Left lung (tissue), 10 donors: ENCODE measurements around the gene NDUFAF3. TPM values are rescaled to one million over a fixed set of nuclear protein-coding genes. Genes with fewer than 3 reads are reported as not detected.

ENCODE experiments used
- ATAC-seq: fragments of 200-7000 bp; cut with Tn5 transposase; one replicate; pipeline ENCODE4 v1.9.1; 2020; ENCODE audit warnings: moderate library complexity
- DNase-seq, 4 donors: peaks; one replicate each; pipeline ENCODE4 v3.0.0-alpha.2; 2013 to 2020
- H3K27ac ChIP-seq, 2 donors: fragments of 200-600 bp; sonication (generic) in 1 of 2; one replicate each; pipeline versions ENCODE4 v1.5.0 to v1.8.0; 2020 to 2021
- H3K27me3 ChIP-seq, 2 donors: fragments of 200-600 bp; sonication (generic) in 1 of 2; one replicate each; pipeline versions ENCODE4 v1.5.0 to v1.8.0; 2020 to 2021
- H3K36me3 ChIP-seq, 2 donors: fragments of 200-600 bp; sonication (generic) in 1 of 2; one replicate each; pipeline versions ENCODE4 v1.5.0 to v1.8.0; 2020 to 2021
- H3K4me1 ChIP-seq, 2 donors: fragments of 200-600 bp; one replicate each; pipeline ENCODE4 v1.8.0; 2021
- H3K4me3 ChIP-seq, 2 donors: fragments of 200-600 bp; sonication (generic) in 1 of 2; one replicate each; pipeline versions ENCODE4 v1.5.0 to v1.8.0; 2020 to 2021; ENCODE audit warnings: mild to moderate bottlenecking in 1 of 2
- H3K9me3 ChIP-seq, 2 donors: fragments of 200-600 bp; sonication (generic) in 1 of 2; one replicate each; pipeline versions ENCODE4 v1.5.0 to v1.8.0; 2020 to 2021
- intact Hi-C, 2 donors: fragments of 100-400 bp; cut with DNase I; formaldehyde crosslinking; loops; one replicate each; pipeline versions ENCODE4 v1.11.2 to v1.14.2; 2022
- polyA plus RNA-seq, 6 donors: library from polyadenylated mRNA; unstranded; fragments of 120-200 nt; gene quantifications; one replicate each; pipeline ENCODE4 v1.2.1, GENCODE V29; 2013; ENCODE audit not compliant: insufficient read length in 6 of 6
- total RNA-seq, 2 donors: library from RNA; stranded (reverse); fragmentation: NEBNext Ultra II Directional; extraction: Animal tissue kit (Norgen Biotek cat#: 25700); gene quantifications; one replicate each; pipeline ENCODE4 v1.2.1, GENCODE V29; 2021
- TF ChIP-seq, protein P1 (sequence below), 2 donors: fragments of 200-600 bp; sonication (generic) in 1 of 2; IDR thresholded peaks; one replicate each; pipeline versions ENCODE4 v1.5.0 to v1.8.0; 2021; ENCODE audit warnings: antibody characterized with exemption in 2 of 2
- donor health status: DM: no; HTN: yes; CAD: no.
- donor health status: DM: no; HTN: no; CAD: no.

Gene NDUFAF3
- total and polyA plus RNA-seq, 8 donors = 50.0 to 92.2 (median 60.8) TPM

DNA sequence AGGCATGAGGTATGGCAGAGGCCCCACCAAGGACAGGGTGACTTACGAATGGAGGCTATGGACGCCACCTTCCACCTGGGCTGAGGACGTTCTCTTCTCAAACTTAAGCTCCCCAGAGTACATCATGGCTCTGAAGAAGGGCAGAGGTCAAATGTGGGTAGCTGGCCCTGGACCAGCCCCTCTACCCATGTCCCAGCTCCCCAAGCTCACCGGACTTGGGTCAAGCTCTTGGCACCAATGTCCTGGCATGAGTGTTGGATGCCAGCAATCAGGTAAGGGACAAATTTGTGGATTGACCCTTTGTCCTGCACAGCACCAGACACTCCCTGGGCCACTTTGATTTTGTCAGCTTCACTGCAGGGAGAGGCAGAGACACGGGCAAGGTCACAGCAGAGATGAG, 2.5 kb downstream of the NDUFAF3 start:
- intact Hi-C loops = no loop called here
- no peak overlapping the region for H3K27ac ChIP-seq
- DNase-seq = no peak
- H3K36me3 ChIP-seq = peaks cover 0 to 46% of the 10 kb centered on the region in 2 donors
- H3K27me3 ChIP-seq = no peaks in the 10 kb centered on the region
- no peak overlapping the region for H3K4me3 ChIP-seq
- no peaks in the 10 kb centered on the region for H3K9me3 ChIP-seq
- peaks cover 32 to 72% of the 10 kb centered on the region in 2 donors for H3K4me1 ChIP-seq
- ATAC-seq = no peak
- TF ChIP-seq, protein P1, sequence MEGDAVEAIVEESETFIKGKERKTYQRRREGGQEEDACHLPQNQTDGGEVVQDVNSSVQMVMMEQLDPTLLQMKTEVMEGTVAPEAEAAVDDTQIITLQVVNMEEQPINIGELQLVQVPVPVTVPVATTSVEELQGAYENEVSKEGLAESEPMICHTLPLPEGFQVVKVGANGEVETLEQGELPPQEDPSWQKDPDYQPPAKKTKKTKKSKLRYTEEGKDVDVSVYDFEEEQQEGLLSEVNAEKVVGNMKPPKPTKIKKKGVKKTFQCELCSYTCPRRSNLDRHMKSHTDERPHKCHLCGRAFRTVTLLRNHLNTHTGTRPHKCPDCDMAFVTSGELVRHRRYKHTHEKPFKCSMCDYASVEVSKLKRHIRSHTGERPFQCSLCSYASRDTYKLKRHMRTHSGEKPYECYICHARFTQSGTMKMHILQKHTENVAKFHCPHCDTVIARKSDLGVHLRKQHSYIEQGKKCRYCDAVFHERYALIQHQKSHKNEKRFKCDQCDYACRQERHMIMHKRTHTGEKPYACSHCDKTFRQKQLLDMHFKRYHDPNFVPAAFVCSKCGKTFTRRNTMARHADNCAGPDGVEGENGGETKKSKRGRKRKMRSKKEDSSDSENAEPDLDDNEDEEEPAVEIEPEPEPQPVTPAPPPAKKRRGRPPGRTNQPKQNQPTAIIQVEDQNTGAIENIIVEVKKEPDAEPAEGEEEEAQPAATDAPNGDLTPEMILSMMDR (IDR thresholded peaks at IDR 0.05) = no peak

DNA sequence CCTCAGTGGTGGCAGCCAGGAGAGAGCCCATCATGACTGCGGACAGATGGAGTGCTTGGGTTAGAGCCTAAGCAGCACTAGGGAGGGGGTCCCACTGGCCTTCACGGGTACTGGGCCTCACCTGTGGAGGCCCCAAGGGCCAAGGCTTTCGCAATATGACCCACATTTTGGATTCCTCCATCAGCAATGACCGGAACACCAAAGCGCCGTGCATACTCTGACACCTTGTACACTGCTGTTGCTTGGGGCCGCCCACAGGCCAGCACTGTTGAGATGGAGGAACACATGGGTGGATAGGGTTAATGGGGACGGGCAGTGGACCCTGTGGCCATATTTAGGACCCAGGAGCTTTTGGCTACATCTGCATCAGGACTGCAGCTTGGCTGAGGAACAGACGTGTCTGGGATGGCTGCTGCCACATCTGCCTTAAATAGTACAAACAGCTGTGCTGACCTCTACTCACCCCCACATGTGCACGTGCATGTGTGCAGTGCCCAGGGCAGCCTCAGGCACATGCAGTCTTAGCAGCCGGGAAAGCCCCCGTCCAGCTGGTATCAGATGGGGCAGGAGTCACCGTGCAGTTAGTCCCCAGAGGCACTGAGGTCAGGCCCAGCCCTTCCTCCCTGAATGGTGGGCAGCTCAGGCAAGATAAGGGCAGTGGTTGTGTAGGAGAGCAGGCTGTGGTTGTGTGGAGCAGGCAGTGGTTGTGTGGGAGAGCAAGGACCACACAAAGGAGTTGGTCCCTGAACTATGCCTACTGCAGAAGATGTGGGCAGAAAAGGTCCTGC, 3.3 kb downstream of the NDUFAF3 start:
- no peak for DNase-seq
- Histone ChIP-seq H3K9me3 (no peaks in the 10 kb centered on the region), H3K4me1 (peaks cover 24 to 65% of the 10 kb centered on the region in 2 donors), H3K36me3 (peaks cover 0 to 51% of the 10 kb centered on the region in 2 donors), H3K4me3 (no peak overlapping the region), H3K27me3 (no peaks in the 10 kb centered on the region), H3K27ac (no peak overlapping the region)
- TF ChIP-seq, protein P1 (IDR thresholded peaks at IDR 0.05) = no peak
- intact Hi-C loops = no loop called here
- no peak for ATAC-seq

DNA sequence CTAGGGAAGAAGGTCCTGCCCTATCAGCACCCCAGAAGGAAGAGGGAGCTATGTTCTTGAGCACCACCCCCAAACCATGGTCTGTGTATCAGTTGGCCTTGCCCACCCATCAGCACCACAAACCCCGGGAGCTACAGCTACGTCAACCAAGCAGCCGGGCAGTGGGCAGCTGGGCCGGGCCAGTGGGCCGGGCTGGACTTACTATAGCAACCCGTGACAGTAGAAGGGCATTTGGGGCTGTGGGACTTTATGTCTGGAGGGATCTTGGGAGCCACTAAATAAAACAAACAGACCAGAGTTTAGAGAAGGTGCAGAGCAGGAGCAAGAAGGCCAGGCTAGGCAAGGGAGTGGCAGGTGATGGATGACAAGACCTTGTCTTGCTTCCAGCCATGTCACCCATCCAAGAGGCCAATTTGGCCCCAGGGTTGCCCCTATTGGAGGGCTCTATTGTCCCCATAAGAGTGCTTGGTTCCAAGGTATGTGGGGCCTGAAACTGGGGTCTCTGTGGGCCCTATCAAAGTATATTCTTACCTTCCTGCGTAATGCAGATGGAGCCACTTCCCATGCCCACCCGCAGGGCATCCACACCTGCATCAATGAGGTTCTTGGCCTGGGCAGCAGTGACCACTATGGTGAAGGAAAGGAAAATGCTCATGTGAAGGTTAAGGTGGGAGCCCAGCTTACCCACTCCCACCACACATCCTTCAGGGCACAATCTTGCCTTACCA, 4.0 kb downstream of the NDUFAF3 start:
- H3K9me3 ChIP-seq = no peaks in the 10 kb centered on the region
- no peaks in the 10 kb centered on the region for H3K27me3 ChIP-seq
- H3K4me3 ChIP-seq = no peak overlapping the region
- H3K36me3 ChIP-seq = peaks cover 0 to 58% of the 10 kb centered on the region in 2 donors
- peaks cover 21 to 58% of the 10 kb centered on the region in 2 donors for H3K4me1 ChIP-seq
- no peak for ATAC-seq
- no peak overlapping the region for H3K27ac ChIP-seq
- TF ChIP-seq, protein P1 (IDR thresholded peaks at IDR 0.05) = no peak
- DNase-seq = no peak
- intact Hi-C loops = no loop called here

DNA sequence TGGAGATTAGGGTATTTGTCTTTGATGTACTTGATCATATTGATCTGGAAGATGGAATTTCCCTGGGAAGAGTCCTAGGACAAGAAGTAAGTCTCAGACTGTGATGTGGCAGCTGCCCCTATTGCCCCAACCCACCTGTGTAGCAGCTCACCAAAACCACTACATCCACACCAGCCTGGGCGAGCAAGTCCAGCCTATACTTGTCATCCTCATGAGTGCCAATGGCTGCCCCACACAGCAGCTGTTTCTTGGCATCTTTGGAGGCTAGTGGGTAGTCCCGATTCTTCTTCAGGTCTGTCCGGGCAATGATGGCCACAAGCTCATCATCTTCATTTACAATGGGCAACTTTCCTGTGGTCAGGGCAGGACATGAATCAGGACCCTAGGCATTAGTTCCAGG, 4.6 kb downstream of the NDUFAF3 start:
- H3K27me3 ChIP-seq = no peaks in the 10 kb centered on the region
- H3K27ac ChIP-seq = no peak overlapping the region
- intact Hi-C loops = no loop called here
- H3K4me3 ChIP-seq = no peak overlapping the region
- peaks cover 0 to 64% of the 10 kb centered on the region in 2 donors for H3K36me3 ChIP-seq
- DNase-seq = no peak
- peaks cover 21 to 58% of the 10 kb centered on the region in 2 donors for H3K4me1 ChIP-seq
- no peak for ATAC-seq
- TF ChIP-seq, protein P1 (IDR thresholded peaks at IDR 0.05) = no peak
- H3K9me3 ChIP-seq = no peaks in the 10 kb centered on the region

DNA sequence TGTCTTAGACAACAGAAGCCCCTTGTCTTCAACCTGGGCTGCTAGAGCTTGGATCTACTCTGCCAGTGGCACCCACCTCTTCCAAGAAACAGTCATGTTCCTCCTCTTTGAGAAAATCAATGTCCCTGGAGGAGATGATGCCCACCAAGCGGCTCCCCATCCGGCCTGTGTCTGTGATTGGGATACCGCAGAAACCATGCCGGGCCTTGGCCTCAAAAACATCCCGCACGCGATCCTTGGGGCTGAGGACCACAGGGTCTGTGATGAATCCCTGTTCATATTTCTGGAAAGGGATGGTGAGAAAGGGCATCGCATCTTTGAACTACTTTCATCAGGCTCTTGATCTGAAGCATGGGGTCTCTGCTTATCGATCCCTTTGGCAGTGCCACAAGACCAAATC, 5.7 kb downstream of the NDUFAF3 start:
- TF ChIP-seq, protein P1 (IDR thresholded peaks at IDR 0.05) = no peak
- DNase-seq = no peak
- Histone ChIP-seq H3K4me1 (peaks cover 21 to 55% of the 10 kb centered on the region in 2 donors), H3K4me3 (no peak overlapping the region), H3K27me3 (no peaks in the 10 kb centered on the region), H3K9me3 (no peaks in the 10 kb centered on the region), H3K36me3 (peaks cover 0 to 75% of the 10 kb centered on the region in 2 donors), H3K27ac (no peak overlapping the region)
- no peak for ATAC-seq
- intact Hi-C loops = no loop called here
